IMR-90 (cell line): ENCODE data around the gene TCF7L2. TPM values are rescaled to one million over a fixed set of nuclear protein-coding genes. Genes with fewer than 3 reads are reported as not detected.

Experiments used
- ATAC-seq: fragments of 200-7000 bp; cut with Tn5 transposase; 2 replicates; pipeline ENCODE4 v1.9.1; 2020; ENCODE audit warnings: low read depth, mild to moderate bottlenecking, moderate library complexity
- BruUV-seq: library from RNA; stranded (reverse); fragments of 400-500 nt; replicated peaks from 2 replicates; lab custom pipeline; 2021; lab: Mats Ljungman, UMichigan
- CTCF ChIA-PET: fragments of 300-600 bp; formaldehyde crosslinking; extraction: SDS; loops from one replicate; lab custom pipeline; 2021; ENCODE audit warnings: antibody characterized with exemption; lab: Yijun Ruan, JAX
- POLR2A ChIA-PET: fragments of 300-600 bp; sonication (Branson Sonifier 250); formaldehyde crosslinking; loops from one replicate; lab custom pipeline; 2022; ENCODE audit warnings: antibody characterized with exemption; ENCODE audit not compliant: unreplicated experiment; lab: Charles Lee
- DNase-seq: peaks from one replicate; pipeline ENCODE4 v3.0.0; 2013
- H2AFZ ChIP-seq: replicated peaks from 2 replicates; pipeline ENCODE3; 2013; ENCODE audit warnings: low read length, mild to moderate bottlenecking; ENCODE audit not compliant: poor library complexity
- H2AK5ac ChIP-seq: 2 replicates; pipeline ENCODE4 v1.6.1; 2013; ENCODE audit warnings: low read depth, low read length, inconsistent platforms
- H2AK9ac ChIP-seq: replicated peaks from 2 replicates; pipeline ENCODE3; 2013; ENCODE audit warnings: mild to moderate bottlenecking, low read depth, low read length, moderate library complexity; ENCODE audit not compliant: poor library complexity
- H2BK120ac ChIP-seq: 2 replicates; pipeline ENCODE4 v1.6.1; 2013; ENCODE audit warnings: low read depth, low read length, inconsistent platforms
- H2BK15ac ChIP-seq: 3 replicates; pipeline ENCODE4 v1.6.1; 2013; ENCODE audit warnings: low read depth, low read length, inconsistent platforms
- H2BK20ac ChIP-seq: 2 replicates; pipeline ENCODE4 v1.6.1; 2013; ENCODE audit warnings: low read depth, mild to moderate bottlenecking, inconsistent platforms, low read length, moderate library complexity
- H2BK5ac ChIP-seq: 2 replicates; pipeline ENCODE4 v1.6.1; 2013; ENCODE audit warnings: mild to moderate bottlenecking, low read depth, low read length, inconsistent platforms; ENCODE audit not compliant: poor library complexity, severe bottlenecking
- H3K14ac ChIP-seq: replicated peaks from 2 replicates; pipeline ENCODE4 v1.6.1; 2013; ENCODE audit warnings: low read depth, low read length, inconsistent platforms
- H3K18ac ChIP-seq: 2 replicates; pipeline ENCODE4 v1.6.1; 2013; ENCODE audit warnings: low read depth, low read length, control low read depth
- H3K23ac ChIP-seq: 2 replicates; pipeline ENCODE4 v1.6.1; 2013; ENCODE audit warnings: low read depth, low read length, inconsistent platforms
- H3K27ac ChIP-seq: 2 replicates; pipeline ENCODE4 v1.5.1; 2013; ENCODE audit warnings: mild to moderate bottlenecking, control low read depth, low read length; ENCODE audit not compliant: insufficient read depth
- H3K27me3 ChIP-seq: 2 replicates; pipeline ENCODE4 v1.6.1; 2013; ENCODE audit warnings: low read length; ENCODE audit not compliant: control insufficient read depth, insufficient read depth
- H3K36me3 ChIP-seq: 2 replicates; pipeline ENCODE4 v1.6.1; 2013; ENCODE audit warnings: low read length, mixed read lengths; ENCODE audit not compliant: control insufficient read depth, insufficient read depth
- H3K4ac ChIP-seq: 2 replicates; pipeline ENCODE4 v1.6.1; 2013; ENCODE audit warnings: low read depth, low read length, inconsistent platforms
- H3K4me1 ChIP-seq: 2 replicates; pipeline ENCODE4 v1.6.1; 2013; ENCODE audit warnings: low read length, mixed read lengths; ENCODE audit not compliant: control insufficient read depth, insufficient read depth
- H3K4me2 ChIP-seq: 2 replicates; pipeline ENCODE4 v1.6.1; 2013; ENCODE audit warnings: low read depth, mild to moderate bottlenecking, control low read depth, low read length, moderate library complexity
- H3K4me3 ChIP-seq: 2 replicates; pipeline ENCODE4 v1.5.1; 2013; ENCODE audit warnings: low read depth, mild to moderate bottlenecking, control low read depth, low read length, moderate library complexity; ENCODE audit not compliant: insufficient read depth
- H3K56ac ChIP-seq: 2 replicates; pipeline ENCODE4 v1.6.1; 2013; ENCODE audit warnings: low read length, inconsistent platforms; ENCODE audit not compliant: insufficient read depth; ENCODE audit errors: extremely low read depth
- H3K79me1 ChIP-seq, 2 experiments: 2 replicates each; pipeline ENCODE4 v1.6.1; 2013; ENCODE audit warnings: low read length in 2 of 2, inconsistent platforms in 1 of 2, low read depth in 1 of 2
- H3K9ac ChIP-seq: 2 replicates; pipeline ENCODE4 v1.6.1; 2013; ENCODE audit warnings: low read depth, low read length, control low read depth
- H3K9me1 ChIP-seq: 2 replicates; pipeline ENCODE4 v1.6.1; 2013; ENCODE audit warnings: low read length, inconsistent platforms; ENCODE audit not compliant: insufficient read depth
- H3K9me3 ChIP-seq: 2 replicates; pipeline ENCODE4 v1.6.1; 2013; ENCODE audit warnings: low read length; ENCODE audit not compliant: control insufficient read depth, insufficient read depth
- H4K20me1 ChIP-seq: 2 replicates; pipeline ENCODE4 v1.6.1; 2013; ENCODE audit warnings: low read length, inconsistent platforms; ENCODE audit not compliant: insufficient read depth
- H4K5ac ChIP-seq: 2 replicates; pipeline ENCODE4 v1.6.1; 2013; ENCODE audit warnings: mild to moderate bottlenecking, low read depth, low read length, control low read depth
- H4K8ac ChIP-seq, 2 experiments: 2 replicates each; pipeline ENCODE4 v1.6.1; 2013; ENCODE audit warnings: low read depth in 2 of 2, low read length in 2 of 2, control low read depth in 1 of 2, inconsistent platforms in 1 of 2
- H4K91ac ChIP-seq: 2 replicates; pipeline ENCODE4 v1.6.1; 2013; ENCODE audit warnings: low read depth, low read length, inconsistent platforms; ENCODE audit not compliant: insufficient read depth
- CEBPB ChIP-seq: IDR thresholded peaks from 2 replicates; pipeline ENCODE4 v1.6.1; 2012; ENCODE audit warnings: low read depth, low read length, improper control_type of control experiment
- ELK1 ChIP-seq: fragments of 150-350 bp; IDR thresholded peaks from 2 replicates; pipeline ENCODE4 v1.6.1; 2016; ENCODE audit warnings: low read depth, mild to moderate bottlenecking, low read length, moderate library complexity, borderline replicate concordance
- MXI1 ChIP-seq: IDR thresholded peaks from 2 replicates; pipeline ENCODE4 v1.6.1; 2012; ENCODE audit warnings: low read depth, mild to moderate bottlenecking, low read length, moderate library complexity, borderline replicate concordance
- POLR2A ChIP-seq: IDR thresholded peaks from 2 replicates; pipeline ENCODE4 v1.6.1; 2012; ENCODE audit warnings: mild to moderate bottlenecking, low read depth, low read length
- RAD21 ChIP-seq: IDR thresholded peaks from 2 replicates; pipeline ENCODE4 v1.6.1; 2012; ENCODE audit warnings: low read length, improper control_type of control experiment
- WGBS, 2 experiments: methylation state at CpG; one replicate each; pipeline versions ENCODE4 v1.1.5 to v1.1.7; 2013; ENCODE audit warnings: missing lambda C conversion rate in 2 of 2; ENCODE audit not compliant: insufficient read length in 1 of 2; ENCODE audit errors: extremely low coverage in 2 of 2; 5-methylcytosine and 5-hydroxymethylcytosine counted together
- dilution Hi-C: fragments of 300-500 bp; cut with HindIII; formaldehyde crosslinking; loops from one replicate; pipeline ENCODE4 v1.14.3; 2018; ENCODE audit warnings: low sequenced_read_pairs; ENCODE audit not compliant: unreplicated experiment
- in situ Hi-C: fragments of 300-500 bp; cut with MboI; formaldehyde crosslinking; loops from 3 replicates; pipeline ENCODE4 v1.14.3; 2019; ENCODE audit warnings: low sequenced_read_pairs, inconsistent platforms, mixed read lengths
- intact Hi-C: fragments of 100-400 bp; cut with micrococcal nuclease; formaldehyde crosslinking; loops from 2 replicates; pipeline ENCODE4 v1.10.0; 2022
- polyA plus RNA-seq, 3 experiments: library from polyadenylated mRNA; depleted of rRNA; stranded (reverse); fragments of >200 nt; gene quantifications; 2 replicates each; pipeline ENCODE4 v1.2.3, GENCODE V29; 2012; ENCODE audit warnings: low replicate concordance in 1 of 3
- total RNA-seq: library from RNA; depleted of rRNA; stranded (reverse); fragments of >200 nt; gene quantifications from 2 replicates; pipeline ENCODE4 v1.2.3, GENCODE V29; 2012
- TF ChIP-seq, protein P1 (sequence below): fragments of 150-350 bp; IDR thresholded peaks from 2 replicates; pipeline ENCODE4 v1.6.1; 2017; ENCODE audit warnings: mild to moderate bottlenecking, antibody characterized with exemption, low read length, low read depth

Gene TCF7L2
- total and polyA plus RNA-seq, 2 of the 4 experiments (the other 2 are of a cell fraction): 1.3 to 12.2 TPM

GRCh38 chr10:113058523-113059370 lies 108.7 kb downstream of the TCF7L2 start:
- ChIA-PET CTCF (interaction anchor here (0.7 kb wide), 1 partner anchor 75 kb away, joined by 3 read pairs; no protein-coding TSS in a partner anchor), POLR2A (no interaction called here)
- H4K91ac ChIP-seq: peak overlapping the region; percentile 85
- peak overlapping the region; percentile 80 for H3K4ac ChIP-seq
- H2BK15ac ChIP-seq: peak overlapping the region; percentile 68; the same call in 2 of the 3 replicates
- H3K23ac ChIP-seq: peak overlapping the region; percentile 88
- H3K18ac ChIP-seq: peak overlapping the region; percentile 87
- TF ChIP-seq MXI1 (peak; percentile 55; the same call in 1 of the 2 replicates), RAD21 (no peak), ELK1 (no peak), POLR2A (no peak), CEBPB (peak; percentile 95)
- TF ChIP-seq, protein P1, sequence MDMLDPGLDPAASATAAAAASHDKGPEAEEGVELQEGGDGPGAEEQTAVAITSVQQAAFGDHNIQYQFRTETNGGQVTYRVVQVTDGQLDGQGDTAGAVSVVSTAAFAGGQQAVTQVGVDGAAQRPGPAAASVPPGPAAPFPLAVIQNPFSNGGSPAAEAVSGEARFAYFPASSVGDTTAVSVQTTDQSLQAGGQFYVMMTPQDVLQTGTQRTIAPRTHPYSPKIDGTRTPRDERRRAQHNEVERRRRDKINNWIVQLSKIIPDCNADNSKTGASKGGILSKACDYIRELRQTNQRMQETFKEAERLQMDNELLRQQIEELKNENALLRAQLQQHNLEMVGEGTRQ: no peak
- H3K36me3 ChIP-seq: peaks cover 2% of the 10 kb centered on the region
- H3K4me1 ChIP-seq: peaks cover 34% of the 10 kb centered on the region
- peak overlapping the region; percentile 72 for H2AK5ac ChIP-seq
- H2AFZ ChIP-seq: peak overlapping the region; percentile 63
- H3K9me3 ChIP-seq: no peaks in the 10 kb centered on the region
- H3K56ac ChIP-seq: peak overlapping the region; percentile 40; the same call in 1 of the 2 replicates
- H2BK20ac ChIP-seq: peak overlapping the region; percentile 79
- peak; percentile 48 for ATAC-seq
- peaks cover 15% of the 10 kb centered on the region for H3K9me1 ChIP-seq
- peak overlapping the region; percentile 71 for H4K5ac ChIP-seq
- no TSS peak for BruUV-seq
- peak overlapping the region; percentile 87 for H2BK120ac ChIP-seq
- H2AK9ac ChIP-seq: peak overlapping the region; percentile 51
- dilution Hi-C loops: no loop called here
- DNase-seq: peak; percentile 78
- peak overlapping the region; percentile 76 for H3K14ac ChIP-seq
- peak overlapping the region; percentile 82 for H3K4me2 ChIP-seq
- in situ Hi-C loops: no loop called here
- 12% methylated on average over 7 of the region's 19 CpGs; no CpG with 5 or more reads in 1 of the 2 experiments for WGBS, 2 experiments
- H4K8ac ChIP-seq: peak overlapping the region; percentile 57; a peak in 3 of 4 replicates
- H3K27me3 ChIP-seq: no peaks in the 10 kb centered on the region
- H3K79me1 ChIP-seq: peaks cover 29 to 85% of the 10 kb centered on the region in 2 experiments
- no peak overlapping the region; the same call in 1 of the 2 replicates for H3K4me3 ChIP-seq
- peak overlapping the region; percentile 65 for H3K9ac ChIP-seq
- peak overlapping the region; percentile 76 for H2BK5ac ChIP-seq
- peak overlapping the region; percentile 95 for H3K27ac ChIP-seq
- peaks cover 5% of the 10 kb centered on the region; the same call in 1 of the 2 replicates for H4K20me1 ChIP-seq
- intact Hi-C loops: loop anchor here (2.0 to 10.0 kb wide), 3 partner anchors 14 to 326 kb away; no protein-coding TSS in a partner anchor
